GM21529 (cell line): ENCODE results near the gene HOXD9.

Experiments
- ATAC-seq: cut with Tn5 transposase; IDR thresholded peaks from one replicate; pipeline ENCODE4 v1.9.1; 2021; ENCODE audit not compliant: unreplicated experiment

The HOXD9 gene

GRCh38 chr2:176164201-176164600 is 41.7 kb downstream of the HOXD9 start:
- ATAC-seq: no peak

- no peak for ATAC-seq
These were observed 42.3 kb downstream of the HOXD9 start for GRCh38 chr2:176164611-176165369.

DNA sequence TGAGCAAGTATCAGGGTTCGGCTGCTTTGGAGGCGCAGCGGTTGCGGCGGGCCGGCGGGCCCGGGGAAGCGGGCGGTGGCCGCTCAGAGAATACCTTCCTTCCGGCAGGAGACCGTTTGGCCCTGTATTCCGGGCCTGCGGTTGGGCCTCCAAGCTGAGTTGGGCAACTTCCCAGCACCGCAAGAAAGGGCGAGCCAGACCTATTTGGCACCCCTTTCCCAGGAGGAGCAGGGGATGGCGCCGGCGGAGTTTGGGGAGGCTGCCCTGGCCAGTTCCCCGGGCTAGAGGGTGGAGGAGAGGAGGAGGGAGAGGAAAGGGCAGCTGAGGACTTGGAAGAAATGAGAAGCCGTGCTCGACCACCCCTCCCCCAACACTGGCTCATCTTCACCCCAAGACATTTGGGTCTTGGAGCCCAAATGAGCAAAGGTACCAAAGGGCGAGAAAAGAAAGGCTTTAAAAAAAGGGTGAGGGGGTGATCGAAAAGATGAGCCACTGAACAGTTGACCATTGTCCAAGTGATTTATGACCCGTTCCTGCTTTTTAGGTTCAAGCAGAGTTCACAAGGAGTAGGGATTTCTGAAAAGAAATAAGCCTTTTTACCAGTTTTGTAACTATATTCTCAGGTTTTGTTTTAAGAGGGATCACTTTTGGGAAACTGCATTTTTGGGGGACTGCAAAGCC is 43.0 kb downstream of the HOXD9 start:
- ATAC-seq: no peak

DNA sequence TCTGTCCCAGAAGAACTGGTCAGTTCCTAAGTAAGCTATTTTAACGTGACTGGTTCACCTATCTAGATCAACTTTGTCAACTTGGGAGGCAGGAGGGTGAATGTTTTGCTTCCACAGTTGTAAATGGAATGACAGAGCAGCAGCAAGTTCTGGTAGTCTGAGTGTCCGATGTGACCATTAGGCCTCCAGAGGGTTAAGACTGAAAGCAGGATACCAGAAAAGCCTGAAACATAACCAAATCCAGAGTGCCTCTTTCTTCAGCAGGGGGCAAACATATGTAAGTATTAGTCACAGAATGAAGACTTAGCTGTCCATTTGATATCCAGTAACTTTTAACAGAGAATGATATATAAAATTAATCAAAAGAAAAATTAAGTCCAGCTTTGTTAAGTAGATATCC is 43.8 kb downstream of the HOXD9 start:
- ATAC-seq: no peak

DNA sequence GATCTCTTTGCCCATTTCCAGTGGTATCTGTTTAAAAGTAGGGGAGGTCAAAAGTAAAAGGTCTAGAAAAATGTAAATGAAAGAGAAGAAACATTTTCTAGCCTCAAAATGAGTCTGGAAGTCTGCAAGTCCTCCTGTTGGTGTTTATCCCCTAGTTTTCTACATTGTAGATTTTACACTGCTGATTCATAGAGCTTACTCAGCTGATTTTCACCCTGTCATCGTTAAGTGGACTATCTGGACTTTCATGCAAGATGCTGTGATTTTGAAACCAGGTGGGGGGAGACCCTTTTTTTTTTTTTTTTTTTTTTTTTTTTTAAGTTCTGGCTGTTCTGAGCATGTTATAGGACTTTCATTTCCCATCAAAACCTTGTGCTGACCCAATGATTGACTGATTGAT is 44.9 kb downstream of the HOXD9 start:
- ATAC-seq: no peak

DNA sequence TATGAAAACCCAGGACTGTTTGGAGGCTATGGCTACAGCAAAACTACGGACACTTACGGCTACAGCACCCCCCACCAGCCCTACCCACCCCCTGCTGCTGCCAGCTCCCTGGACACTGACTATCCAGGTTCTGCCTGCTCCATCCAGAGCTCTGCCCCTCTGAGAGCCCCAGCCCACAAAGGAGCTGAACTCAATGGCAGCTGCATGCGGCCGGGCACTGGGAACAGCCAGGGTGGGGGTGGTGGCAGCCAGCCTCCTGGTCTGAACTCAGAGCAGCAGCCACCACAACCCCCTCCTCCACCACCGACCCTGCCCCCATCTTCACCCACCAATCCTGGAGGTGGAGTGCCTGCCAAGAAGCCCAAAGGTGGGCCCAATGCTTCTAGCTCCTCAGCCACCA is 46.7 kb downstream of the HOXD9 start:
- no peak for ATAC-seq

DNA sequence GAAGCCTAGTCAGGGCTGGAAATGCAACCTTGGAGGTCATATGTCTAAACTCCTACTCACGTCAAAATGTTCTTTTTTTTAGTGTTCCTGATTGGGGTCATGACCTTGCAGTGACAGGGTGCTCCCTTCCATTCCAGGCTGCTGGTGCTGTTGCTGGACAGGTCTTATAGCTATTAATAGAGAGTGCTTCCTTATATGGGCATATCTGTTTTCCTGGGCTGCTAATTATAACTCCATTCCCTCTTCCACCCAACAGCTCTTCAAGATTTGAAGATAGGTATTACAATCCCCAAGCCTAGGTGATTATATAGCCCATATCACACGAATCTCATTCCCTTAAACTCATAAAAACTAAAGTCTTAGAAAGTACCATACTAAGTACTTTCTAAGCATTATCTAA is 47.2 kb downstream of the HOXD9 start:
- ATAC-seq: no peak

DNA sequence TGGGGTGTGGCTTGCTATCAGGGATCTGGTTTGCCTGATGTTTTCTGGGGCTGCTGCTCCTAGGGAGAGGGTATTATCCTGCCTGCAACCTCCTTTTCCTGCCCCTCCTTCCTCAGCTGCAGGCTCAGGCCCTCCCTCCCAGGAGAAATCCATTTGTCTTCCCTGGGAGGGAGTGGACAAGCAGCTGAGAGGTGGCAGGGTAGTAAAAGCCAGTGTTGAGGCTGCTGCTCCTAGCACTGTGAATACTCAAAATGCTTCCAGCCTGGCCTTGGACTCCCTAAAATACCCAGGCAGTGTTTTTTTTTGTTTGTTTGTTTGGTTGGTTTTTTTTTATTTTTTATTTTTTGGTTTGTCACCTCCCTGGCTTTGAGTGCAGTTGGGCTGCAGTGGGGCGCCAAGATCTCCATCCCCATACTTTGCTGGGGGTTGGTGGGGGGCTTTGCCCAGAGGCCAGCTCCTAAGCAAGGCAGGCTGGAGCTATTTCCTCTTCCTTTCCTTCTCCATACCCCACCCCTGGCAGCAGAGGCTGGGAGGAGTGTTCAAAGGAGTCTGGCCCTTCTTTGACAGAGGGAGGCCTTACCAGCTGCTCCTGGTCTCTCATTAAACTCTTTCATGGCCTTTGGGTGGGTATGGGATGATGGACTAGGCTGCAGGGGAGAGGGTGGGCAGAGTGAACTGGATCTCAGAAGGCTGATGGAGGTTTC is 48.2 kb downstream of the HOXD9 start:
- no peak for ATAC-seq

- ATAC-seq: no peak
These were observed 49.0 kb downstream of the HOXD9 start for GRCh38 chr2:176171351-176172006.

DNA sequence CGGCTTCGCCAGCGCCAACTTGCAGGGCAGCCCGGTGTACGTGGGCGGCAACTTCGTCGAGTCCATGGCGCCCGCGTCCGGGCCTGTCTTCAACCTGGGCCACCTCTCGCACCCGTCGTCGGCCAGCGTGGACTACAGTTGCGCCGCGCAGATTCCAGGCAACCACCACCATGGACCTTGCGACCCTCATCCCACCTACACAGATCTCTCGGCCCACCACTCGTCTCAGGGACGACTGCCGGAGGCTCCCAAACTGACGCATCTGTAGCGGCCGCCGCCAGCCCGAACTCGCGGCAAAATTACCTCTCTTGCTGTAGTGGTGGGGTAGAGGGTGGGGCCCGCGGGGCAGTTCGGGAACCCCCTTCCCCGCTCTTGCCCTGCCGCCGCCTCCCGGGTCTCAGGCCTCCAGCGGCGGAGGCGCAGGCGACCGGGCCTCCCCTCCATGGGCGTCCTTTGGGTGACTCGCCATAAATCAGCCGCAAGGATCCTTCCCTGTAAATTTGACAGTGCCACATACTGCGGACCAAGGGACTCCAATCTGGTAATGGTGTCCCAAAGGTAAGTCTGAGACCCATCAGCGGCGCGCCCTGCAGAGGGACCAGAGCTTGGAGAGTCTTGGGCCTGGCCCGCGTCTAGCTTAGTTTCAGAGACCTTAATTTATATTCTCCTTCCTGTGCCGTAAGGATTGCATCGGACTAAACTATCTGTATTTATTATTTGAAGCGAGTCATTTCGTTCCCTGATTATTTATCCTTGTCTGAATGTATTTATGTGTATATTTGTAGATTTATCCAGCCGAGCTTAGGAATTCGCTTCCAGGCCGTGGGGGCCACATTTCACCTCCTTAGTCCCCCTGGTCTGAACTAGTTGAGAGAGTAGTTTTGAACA is 49.7 kb downstream of the HOXD9 start:
- ATAC-seq: no peak

DNA sequence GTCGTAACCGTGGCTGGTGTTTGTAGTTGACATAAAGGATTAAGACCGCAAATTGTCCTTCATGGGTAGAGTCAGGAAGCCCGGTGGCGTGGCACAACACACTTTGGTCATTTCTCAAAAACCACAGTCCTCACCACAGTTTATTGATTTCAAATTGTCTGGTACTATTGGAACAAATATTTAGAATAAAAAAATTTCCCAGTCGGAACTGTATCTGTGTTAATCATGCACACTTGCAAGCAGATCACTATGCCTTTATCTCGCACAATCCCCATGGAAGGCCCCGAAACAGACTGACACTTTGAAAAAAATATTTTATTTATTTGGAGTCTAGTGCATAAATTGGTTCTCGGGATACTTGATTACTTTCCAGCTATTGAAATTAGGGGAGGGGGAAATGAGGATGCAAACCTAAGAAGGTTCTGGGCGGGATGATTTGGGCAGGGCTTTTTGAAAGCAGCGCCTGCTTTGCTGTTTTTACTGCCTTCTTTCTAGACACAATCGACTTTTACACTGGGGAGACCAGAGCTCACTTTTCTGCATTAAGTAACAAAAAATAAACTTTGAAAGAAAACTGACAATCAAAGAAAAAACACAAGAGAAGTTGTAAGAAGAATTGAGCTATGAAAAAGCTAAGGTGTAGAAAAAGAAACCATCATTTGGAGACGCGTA is 50.5 kb downstream of the HOXD9 start:
- ATAC-seq: no peak

GRCh38 chr2:176173567-176174381 is 51.3 kb downstream of the HOXD9 start:
- ATAC-seq: no peak

GRCh38 chr2:176174382-176174823 is 51.9 kb downstream of the HOXD9 start:
- no peak for ATAC-seq
